ENCODE measurements around the gene EPRS1.

EPRS1 gene

DNA sequence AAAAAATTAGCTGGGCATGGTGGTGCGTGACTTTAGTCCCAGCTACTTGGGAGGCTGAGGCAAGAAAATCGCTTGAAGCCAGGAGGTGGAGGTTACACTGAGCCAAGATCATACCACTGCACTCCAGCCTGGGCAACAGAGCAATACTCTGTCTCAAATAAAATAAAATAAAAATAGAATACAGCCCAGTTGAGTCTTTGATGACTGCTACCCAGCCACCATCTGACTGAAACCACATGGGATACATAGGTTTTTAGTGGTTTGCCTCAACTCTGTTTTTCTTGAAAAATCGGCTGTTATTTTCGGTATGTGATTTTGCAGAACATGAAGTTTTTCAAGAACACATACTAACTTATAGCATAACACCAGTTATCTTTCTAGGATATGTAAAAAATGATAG is 46.5 kb downstream of the EPRS1 start:
- ChIA-PET POLR2A (ENCODE audit: low non-redundant PET) (no interaction called here), CTCF (interaction anchor here (0.6 to 2.7 kb wide), 2 partner anchors 13 to 17 kb away, joined by 4 to 8 read pairs; no protein-coding TSS in a partner anchor)
- no peak for DNase-seq (ENCODE audit: low spot score)
- H3K27ac ChIP-seq = no peak overlapping the region
- TF ChIP-seq, protein P1, sequence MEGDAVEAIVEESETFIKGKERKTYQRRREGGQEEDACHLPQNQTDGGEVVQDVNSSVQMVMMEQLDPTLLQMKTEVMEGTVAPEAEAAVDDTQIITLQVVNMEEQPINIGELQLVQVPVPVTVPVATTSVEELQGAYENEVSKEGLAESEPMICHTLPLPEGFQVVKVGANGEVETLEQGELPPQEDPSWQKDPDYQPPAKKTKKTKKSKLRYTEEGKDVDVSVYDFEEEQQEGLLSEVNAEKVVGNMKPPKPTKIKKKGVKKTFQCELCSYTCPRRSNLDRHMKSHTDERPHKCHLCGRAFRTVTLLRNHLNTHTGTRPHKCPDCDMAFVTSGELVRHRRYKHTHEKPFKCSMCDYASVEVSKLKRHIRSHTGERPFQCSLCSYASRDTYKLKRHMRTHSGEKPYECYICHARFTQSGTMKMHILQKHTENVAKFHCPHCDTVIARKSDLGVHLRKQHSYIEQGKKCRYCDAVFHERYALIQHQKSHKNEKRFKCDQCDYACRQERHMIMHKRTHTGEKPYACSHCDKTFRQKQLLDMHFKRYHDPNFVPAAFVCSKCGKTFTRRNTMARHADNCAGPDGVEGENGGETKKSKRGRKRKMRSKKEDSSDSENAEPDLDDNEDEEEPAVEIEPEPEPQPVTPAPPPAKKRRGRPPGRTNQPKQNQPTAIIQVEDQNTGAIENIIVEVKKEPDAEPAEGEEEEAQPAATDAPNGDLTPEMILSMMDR (conservative IDR thresholded peaks at IDR 0.05; ENCODE audit: low read depth) = no peak

Measured in RWPE1 (cell line).